SH-SY5Y (cell line): Measurements from ENCODE around the gene SHH.

Experiments
- GATA2 ChIP-seq: IDR thresholded peaks from 2 replicates; pipeline ENCODE4 v1.6.1; 2011; ENCODE audit warnings: mild to moderate bottlenecking, low read depth, low read length
- GATA3 ChIP-seq: IDR thresholded peaks from 2 replicates; pipeline ENCODE4 v1.6.1; 2011; ENCODE audit warnings: low read depth, mild to moderate bottlenecking, low read length, moderate library complexity

The SHH gene

GRCh38 chr7:155834486-155835048, 22.3 kb upstream of the SHH start:
- TF ChIP-seq GATA3, result no peak
- no peak for TF ChIP-seq GATA2

GRCh38 chr7:155833651-155834050, 21.4 kb upstream of the SHH start:
- TF ChIP-seq GATA3 (no peak), GATA2 (no peak)

- TF ChIP-seq GATA3 (no peak), GATA2 (no peak)
Measured at GRCh38 chr7:155832581-155832981, 20.3 kb upstream of the SHH start.

GRCh38 chr7:155831807-155832524, 19.7 kb upstream of the SHH start:
- TF ChIP-seq GATA2, result no peak
- no peak for TF ChIP-seq GATA3

GRCh38 chr7:155830961-155831806, 18.9 kb upstream of the SHH start:
- TF ChIP-seq GATA3, result no peak
- TF ChIP-seq GATA2, result no peak

GRCh38 chr7:155829796-155830470, 17.7 kb upstream of the SHH start:
- no peak for TF ChIP-seq GATA2
- TF ChIP-seq GATA3, result no peak

- no peak for TF ChIP-seq GATA3
- no peak for TF ChIP-seq GATA2
Measured at GRCh38 chr7:155825336-155825735, 13.1 kb upstream of the SHH start.

GRCh38 chr7:155824227-155824886, 12.1 kb upstream of the SHH start:
- TF ChIP-seq GATA2 (no peak), GATA3 (no peak)

GRCh38 chr7:155821851-155822250, 9.6 kb upstream of the SHH start:
- no peak for TF ChIP-seq GATA3
- TF ChIP-seq GATA2, result no peak

- no peak for TF ChIP-seq GATA3
- no peak for TF ChIP-seq GATA2
Measured at GRCh38 chr7:155820788-155821187, 8.5 kb upstream of the SHH start.

- TF ChIP-seq GATA3 (no peak), GATA2 (no peak)
Measured at GRCh38 chr7:155820246-155820645, 8.0 kb upstream of the SHH start.

- TF ChIP-seq GATA3, result no peak
- no peak for TF ChIP-seq GATA2
Measured at GRCh38 chr7:155819186-155819585, 6.9 kb upstream of the SHH start.

- TF ChIP-seq GATA3 (no peak), GATA2 (no peak)
Measured at GRCh38 chr7:155818820-155819168, 6.5 kb upstream of the SHH start.
